Cortex of kidney (tissue), 1 donor: ENCODE data around the gene DDB1.

Experiments used
- DNase-seq: peaks from one replicate; lab custom pipeline; 2025; lab: John Stamatoyannopoulos, UW

Gene DDB1

GRCh38 chr11:61356706-61357105 is 23.8 kb upstream of the DDB1 start:
- no peak for DNase-seq

GRCh38 chr11:61354208-61354607 is 21.3 kb upstream of the DDB1 start:
- no peak for DNase-seq

GRCh38 chr11:61353131-61354067 is 20.5 kb upstream of the DDB1 start:
- no peak for DNase-seq

GRCh38 chr11:61352038-61352437 is 19.1 kb upstream of the DDB1 start:
- no peak for DNase-seq

GRCh38 chr11:61350803-61351202 is 17.9 kb upstream of the DDB1 start:
- no peak for DNase-seq

DNA sequence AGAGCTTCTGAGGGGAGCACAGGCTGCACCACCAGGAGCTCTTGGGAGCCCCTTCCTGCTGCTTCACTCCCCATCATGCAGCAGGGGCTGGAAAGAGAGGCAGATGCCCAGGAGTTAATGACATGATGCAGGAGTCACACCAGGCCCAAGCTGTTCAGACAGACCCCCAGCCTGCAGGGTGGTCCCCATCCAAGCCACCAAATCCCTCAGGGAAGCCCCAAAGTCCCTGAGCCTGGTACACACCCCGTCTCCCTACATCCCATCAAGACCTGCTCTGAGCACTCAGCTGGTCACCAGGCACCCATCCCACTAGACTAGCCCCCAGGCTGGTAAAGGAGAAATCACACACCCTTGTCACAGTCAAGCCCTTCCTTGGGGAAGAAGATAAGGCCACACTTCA is 17.4 kb upstream of the DDB1 start:
- no peak for DNase-seq

- no peak for DNase-seq
These were observed 17.0 kb upstream of the DDB1 start for GRCh38 chr11:61349916-61350315.

DNA sequence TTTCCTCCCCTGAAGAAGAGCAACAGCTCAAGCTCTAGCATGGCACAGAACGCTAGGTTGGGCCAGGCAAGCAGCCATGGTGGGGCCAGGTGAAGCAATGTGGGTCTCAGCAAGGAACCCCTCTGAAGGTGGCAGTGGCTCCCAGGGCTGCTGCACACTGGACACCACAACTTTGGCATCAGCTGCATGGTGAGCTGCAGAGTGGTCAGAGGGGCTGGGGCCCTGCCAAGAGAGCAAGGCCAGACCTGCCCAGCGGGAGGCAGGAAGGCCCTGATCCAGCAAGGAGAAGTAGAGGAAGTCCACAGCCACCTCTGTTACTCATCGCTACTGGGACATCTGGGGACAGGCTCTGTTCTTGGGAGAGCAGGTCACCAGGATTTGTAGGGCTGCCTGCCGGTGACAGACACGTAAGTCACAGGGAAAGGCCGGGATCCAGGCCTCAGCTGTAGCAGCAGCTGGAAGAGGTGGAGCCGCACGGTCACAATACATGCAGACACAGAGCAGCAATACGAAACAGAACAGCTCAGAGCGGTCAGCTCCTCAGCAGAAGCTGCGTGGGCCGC is 16.4 kb upstream of the DDB1 start:
- no peak for DNase-seq

DNA sequence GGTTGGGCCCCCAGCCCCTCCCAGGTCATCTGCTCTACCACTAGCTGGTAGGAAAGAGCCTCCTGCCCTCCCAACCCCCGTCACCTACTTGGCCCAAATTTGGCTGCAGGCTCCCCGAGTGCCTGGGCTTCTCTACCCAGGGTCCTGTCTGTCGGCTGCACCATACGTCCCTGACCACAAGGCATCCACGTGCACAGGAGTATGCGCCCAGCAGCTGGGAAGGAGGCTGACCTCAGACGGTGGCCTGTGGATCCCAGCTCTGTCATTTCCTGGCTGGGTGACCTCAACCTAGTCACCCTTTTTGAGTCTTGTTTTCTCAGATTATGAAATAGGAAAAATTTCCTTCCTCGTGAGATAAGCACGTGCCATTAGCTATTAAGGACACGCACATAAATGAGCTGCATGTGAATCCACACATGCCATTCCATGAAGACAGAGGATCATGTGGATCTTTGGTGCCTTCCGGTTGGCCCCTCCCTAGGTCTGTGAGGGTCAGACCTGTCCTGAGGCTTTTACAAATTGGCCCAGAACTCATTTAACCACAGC is 15.1 kb upstream of the DDB1 start:
- no peak for DNase-seq

DNA sequence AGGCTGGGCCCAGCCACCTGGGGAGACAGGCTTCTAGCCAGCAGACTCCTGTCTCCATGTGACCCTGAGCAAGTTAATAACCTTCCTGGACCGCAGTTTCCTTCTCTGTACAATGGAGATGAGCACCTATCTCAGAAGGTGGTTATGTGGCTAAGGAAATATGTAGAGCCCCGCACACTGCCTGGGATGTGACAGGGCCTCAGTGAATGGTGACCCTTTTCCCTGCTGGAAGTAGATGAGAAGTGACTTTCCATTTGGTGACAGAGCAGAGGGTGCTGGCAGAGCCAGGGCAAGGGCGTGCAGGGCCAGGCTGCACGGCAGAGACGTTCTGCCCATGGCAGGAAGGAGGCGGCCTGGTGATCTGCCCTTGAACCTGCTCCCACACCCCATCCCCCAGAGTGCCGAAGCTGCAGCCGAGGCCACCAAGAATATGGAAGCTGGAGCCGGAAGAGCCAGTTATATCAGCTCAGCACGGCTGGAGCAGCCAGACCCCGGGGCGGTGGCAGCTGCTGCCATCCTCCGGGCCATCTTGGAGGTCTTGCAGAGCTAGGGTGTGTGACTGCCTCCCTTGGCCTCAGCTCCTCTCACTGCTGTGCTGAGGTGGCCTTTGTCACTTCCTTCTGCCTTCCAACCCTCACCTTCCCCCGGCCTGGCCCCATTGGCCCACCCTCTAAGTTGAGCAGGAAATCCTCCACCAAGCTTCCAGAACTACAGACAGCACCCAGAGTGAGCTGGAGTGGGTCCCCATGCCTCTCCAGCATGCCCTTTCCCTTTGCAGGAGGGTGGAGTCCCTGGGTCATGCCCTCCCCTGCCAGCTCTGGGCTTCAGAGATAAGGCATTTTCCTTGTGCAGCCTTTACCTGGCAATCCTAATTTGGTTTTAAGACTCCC is 13.3 kb upstream of the DDB1 start:
- no peak for DNase-seq

DNA sequence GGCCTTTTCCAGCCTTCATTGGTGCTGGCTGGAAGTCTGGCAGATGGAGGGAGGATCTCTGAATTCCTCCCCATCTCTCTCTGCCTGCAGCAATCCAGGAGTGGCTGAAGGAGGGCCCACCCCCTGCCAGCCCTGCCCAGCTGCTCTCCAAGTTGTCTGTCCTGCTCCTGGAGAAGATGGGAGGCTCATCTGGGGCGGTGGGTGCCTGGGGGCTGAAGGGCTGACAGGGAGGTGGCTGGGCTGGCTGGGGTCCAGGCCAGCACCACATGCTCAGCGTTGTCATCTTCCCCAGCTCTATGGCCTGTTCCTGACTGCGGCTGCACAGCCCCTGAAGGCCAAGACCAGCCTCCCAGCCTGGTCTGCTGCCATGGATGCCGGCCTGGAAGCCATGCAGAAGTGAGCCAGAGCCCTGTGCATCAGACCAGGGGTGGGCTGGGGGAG is 12.3 kb upstream of the DDB1 start:
- no peak for DNase-seq

DNA sequence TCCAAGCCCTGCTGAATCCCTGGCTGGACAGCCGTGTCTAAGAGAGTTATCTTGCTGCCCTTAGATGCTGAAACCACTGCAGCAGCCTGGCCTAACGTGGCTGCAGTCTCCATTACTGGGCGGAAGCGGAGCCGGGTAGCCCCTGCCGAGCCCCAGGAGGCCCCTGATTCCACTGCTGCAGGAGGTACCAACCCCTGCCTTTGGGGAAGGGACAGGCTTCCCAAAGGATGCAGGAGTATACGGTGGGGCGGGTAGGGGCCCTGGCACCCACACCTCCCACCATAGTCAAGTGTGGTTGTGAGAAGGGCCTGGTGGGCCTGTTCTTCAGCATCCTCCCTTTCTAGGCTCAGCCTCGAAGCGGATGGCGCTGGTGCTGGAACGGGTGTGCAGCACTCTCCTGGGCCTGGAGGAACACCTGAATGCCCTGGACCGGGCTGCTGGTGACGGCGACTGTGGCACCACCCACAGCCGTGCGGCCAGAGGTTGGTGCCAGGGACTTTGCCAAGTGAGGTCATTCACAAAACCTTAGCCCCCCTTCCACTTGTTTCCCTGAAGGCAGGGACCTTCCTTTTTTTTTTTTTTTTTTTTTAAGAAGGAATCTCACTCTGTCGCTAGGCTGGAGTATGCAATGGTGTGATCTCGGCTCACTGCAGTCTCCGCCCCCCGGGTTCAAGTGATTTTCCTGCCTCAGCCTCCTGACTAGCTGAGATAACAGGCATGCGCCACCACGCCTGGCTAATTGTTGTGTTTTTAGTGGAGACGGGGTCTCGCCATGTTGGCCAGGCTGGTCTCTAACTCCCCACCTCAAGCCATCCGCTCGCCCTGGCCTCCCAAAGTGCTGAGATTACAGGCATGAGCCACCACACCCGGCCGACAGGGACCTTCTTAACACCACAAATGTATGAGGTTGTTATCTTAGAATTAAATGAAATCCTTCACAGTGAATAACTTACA is 11.2 kb upstream of the DDB1 start:
- DNase-seq, result no peak

GRCh38 chr11:61342207-61342803 is 9.4 kb upstream of the DDB1 start:
- no peak for DNase-seq

DNA sequence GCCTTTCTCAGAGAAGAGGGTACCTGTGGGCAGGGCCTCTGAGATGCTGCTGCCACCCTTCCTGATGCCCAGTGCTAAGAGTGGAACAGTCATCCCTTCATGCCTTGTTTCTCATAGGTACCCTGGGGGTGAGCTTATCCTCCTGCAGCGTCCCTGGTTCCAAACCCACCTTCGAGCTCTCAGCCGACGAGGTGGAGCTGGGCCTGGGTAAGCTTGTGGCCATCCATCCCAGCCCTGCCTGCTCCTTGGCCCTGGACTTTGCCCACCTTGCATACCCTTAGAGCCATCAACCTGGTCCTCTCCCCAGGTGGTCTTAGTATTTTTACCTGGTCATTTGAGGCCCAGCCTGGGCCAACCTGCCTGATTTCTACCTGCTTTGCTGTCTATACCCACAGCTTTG is 8.8 kb upstream of the DDB1 start:
- DNase-seq, result no peak

GRCh38 chr11:61340979-61341378 is 8.1 kb upstream of the DDB1 start:
- DNase-seq, result no peak

DNA sequence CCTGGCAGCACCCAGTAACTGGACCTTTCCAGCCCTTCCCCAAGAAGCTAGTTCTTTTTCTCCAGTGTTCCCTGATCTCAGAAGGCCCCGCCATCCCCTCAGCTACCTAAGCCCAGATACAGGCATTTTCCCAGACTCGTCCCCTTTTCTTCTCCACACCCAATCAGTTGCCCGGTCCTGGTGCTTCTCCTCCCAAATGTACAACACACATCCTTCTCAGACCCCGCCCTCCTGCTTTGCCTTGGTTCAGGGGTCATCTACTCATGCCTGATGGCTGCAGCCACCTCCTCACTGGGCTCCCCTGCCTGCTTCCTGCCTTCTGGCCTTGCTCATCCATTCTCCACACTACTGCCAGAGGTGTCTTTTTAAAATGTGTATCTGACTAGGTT is 6.6 kb upstream of the DDB1 start:
- no peak for DNase-seq

- DNase-seq, result no peak
These were observed 6.0 kb upstream of the DDB1 start for GRCh38 chr11:61338783-61339489.

- no peak for DNase-seq
These were observed 5.0 kb upstream of the DDB1 start for GRCh38 chr11:61337706-61338470.
